Spleen (tissue), 7 donors: ENCODE measurements around the gene ATP4B.

Experiments used
- CTCF ChIP-seq, 11 experiments: fragments of 200-600 bp in 7 of 11; fragments of 450-650 bp in 4 of 11; sonication (generic) in 4 of 11; IDR thresholded peaks in 8 of 11; conservative IDR thresholded peaks in 3 of 11; 1 replicate in 7 of 11; 2 replicates in 4 of 11; pipeline versions ENCODE4 v1.4.0 to v1.8.0; 2016 to 2021; ENCODE audit warnings: antibody characterized with exemption in 11 of 11, inconsistent platforms in 4 of 11, mild to moderate bottlenecking in 1 of 11
- POLR2A ChIP-seq, 3 donors: fragments of 450-650 bp; IDR thresholded peaks; one replicate each; pipeline ENCODE4 v1.5.1; 2017; ENCODE audit warnings: antibody characterized with exemption in 3 of 3, mild to moderate bottlenecking in 1 of 3
- POLR2AphosphoS5 ChIP-seq, 3 donors: sonication (generic); formaldehyde crosslinking; IDR thresholded peaks; one replicate each; pipeline ENCODE4 v1.5.1; 2017; ENCODE audit warnings: antibody characterized with exemption in 3 of 3
- donor health status: DM: no; HTN: no; CAD: no; lungs with moderate emphysema.
- donor health status: DM: no; HTN: no; CAD: no.
- donor health status: DM: no; HTN: no; CAD: no.

- TF ChIP-seq CTCF (IDR thresholded peaks at IDR 0.05 in 8 of 11, conservative IDR thresholded peaks at IDR 0.05 in 3 of 11) (no peak), POLR2A (IDR thresholded peaks at IDR 0.05) (no peak), POLR2AphosphoS5 (IDR thresholded peaks at IDR 0.05) (no peak)
Observed at GRCh38 chr13:113646376-113646775, 11.6 kb downstream of the ATP4B start.
